AG09309 (cell line): ENCODE results near the gene SNX7.
A peak's percentile ranks its signal among the peaks of the same experiment; 100 is the strongest.

Experiments
- DNase-seq: peaks from one replicate; pipeline ENCODE4 v3.0.0-alpha.2; 2010; ENCODE audit warnings: low read depth
- H3K4me3 ChIP-seq: 2 replicates; pipeline ENCODE4 v1.5.1; 2011; ENCODE audit warnings: mild to moderate bottlenecking, low read depth, low read length, moderate library complexity; ENCODE audit not compliant: control insufficient read depth
- TF ChIP-seq, protein P1 (sequence below): IDR thresholded peaks from 2 replicates; pipeline ENCODE4 v1.5.1; 2011; ENCODE audit warnings: mild to moderate bottlenecking, low read depth, low read length, inconsistent platforms; ENCODE audit not compliant: insufficient read depth, control insufficient read depth; ENCODE audit errors: missing control alignments

SNX7 gene

DNA sequence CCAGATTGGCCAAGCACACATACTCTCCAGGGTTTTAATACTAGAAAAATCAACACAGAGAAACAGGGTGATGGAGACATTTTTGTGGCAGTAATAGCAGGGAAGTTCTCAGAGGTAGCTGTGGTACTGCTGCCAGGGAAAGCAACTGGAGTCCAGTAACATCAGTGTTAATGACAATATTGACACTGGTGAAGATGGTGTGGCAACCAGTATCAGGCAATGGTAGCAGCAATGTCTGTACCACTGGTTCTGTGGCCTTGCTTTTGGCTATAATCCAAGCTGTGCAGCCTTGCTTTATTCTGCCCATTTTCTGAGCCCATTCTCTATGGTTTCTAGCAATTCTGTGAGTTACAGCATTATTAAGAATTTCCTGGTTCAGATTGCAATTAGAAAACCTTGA, 1.6 kb upstream of the SNX7 start:
- TF ChIP-seq, protein P1, sequence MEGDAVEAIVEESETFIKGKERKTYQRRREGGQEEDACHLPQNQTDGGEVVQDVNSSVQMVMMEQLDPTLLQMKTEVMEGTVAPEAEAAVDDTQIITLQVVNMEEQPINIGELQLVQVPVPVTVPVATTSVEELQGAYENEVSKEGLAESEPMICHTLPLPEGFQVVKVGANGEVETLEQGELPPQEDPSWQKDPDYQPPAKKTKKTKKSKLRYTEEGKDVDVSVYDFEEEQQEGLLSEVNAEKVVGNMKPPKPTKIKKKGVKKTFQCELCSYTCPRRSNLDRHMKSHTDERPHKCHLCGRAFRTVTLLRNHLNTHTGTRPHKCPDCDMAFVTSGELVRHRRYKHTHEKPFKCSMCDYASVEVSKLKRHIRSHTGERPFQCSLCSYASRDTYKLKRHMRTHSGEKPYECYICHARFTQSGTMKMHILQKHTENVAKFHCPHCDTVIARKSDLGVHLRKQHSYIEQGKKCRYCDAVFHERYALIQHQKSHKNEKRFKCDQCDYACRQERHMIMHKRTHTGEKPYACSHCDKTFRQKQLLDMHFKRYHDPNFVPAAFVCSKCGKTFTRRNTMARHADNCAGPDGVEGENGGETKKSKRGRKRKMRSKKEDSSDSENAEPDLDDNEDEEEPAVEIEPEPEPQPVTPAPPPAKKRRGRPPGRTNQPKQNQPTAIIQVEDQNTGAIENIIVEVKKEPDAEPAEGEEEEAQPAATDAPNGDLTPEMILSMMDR, result no peak
- H3K4me3 ChIP-seq, result no peak overlapping the region
- DNase-seq, result no peak

DNA sequence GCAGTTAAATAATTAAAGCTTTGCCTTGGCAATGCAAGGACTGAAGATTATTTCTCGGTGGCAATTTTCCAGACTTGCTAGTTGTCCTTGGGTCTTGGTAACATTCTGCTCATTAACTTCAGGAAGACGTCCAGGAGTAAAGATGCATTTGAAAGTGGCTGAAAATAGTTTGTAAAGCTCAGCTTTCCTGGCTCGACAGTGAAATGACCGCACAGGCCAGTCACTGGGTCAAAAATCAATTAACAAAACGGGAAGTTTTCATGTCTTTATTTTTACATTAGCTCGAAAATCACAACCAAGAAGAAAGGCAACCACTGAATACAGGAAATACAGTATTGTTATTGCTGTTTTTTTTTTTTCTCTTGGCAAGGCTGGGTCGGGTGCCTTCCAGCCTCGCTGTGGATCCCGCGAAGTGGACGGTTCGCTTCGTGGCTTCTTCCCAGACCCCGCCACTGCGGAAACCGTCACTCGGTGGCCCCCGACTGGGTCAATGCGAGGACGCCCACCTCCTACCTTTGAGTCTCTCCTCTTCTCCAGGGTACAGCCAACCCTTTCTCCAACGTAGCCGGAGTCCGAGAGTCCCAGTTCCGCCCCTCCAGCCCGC, 479 bp upstream of the SNX7 start:
- no peak for DNase-seq
- TF ChIP-seq, protein P1, result no peak
- H3K4me3 ChIP-seq, result peak overlapping the region; percentile 76

GRCh38 chr1:98662356-98662670, 792 bp downstream of the SNX7 start:
- peak overlapping the region; percentile 76 for H3K4me3 ChIP-seq
- DNase-seq, result no peak
- TF ChIP-seq, protein P1, result no peak

DNA sequence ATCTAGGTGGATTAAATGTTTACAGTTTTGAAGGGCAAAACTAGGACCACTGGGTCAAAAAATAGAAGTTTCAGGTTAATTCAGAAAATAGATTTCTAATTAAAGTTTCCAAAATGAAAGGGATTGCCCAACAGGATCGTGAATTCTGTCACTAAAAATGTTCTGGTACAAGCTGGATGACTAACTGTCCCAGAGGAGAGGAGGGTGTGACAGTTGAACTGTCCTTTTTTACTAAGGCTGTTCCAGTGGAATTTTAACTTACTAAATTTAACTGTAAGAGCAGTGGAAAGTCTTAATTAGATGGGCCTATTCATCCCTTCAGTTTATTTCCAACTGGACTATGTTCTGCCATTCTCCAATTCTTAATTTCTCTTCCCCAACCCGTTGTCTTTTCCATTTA, 7.2 kb downstream of the SNX7 start:
- no peak for DNase-seq
- H3K4me3 ChIP-seq, result no peak overlapping the region
- TF ChIP-seq, protein P1, result no peak

DNA sequence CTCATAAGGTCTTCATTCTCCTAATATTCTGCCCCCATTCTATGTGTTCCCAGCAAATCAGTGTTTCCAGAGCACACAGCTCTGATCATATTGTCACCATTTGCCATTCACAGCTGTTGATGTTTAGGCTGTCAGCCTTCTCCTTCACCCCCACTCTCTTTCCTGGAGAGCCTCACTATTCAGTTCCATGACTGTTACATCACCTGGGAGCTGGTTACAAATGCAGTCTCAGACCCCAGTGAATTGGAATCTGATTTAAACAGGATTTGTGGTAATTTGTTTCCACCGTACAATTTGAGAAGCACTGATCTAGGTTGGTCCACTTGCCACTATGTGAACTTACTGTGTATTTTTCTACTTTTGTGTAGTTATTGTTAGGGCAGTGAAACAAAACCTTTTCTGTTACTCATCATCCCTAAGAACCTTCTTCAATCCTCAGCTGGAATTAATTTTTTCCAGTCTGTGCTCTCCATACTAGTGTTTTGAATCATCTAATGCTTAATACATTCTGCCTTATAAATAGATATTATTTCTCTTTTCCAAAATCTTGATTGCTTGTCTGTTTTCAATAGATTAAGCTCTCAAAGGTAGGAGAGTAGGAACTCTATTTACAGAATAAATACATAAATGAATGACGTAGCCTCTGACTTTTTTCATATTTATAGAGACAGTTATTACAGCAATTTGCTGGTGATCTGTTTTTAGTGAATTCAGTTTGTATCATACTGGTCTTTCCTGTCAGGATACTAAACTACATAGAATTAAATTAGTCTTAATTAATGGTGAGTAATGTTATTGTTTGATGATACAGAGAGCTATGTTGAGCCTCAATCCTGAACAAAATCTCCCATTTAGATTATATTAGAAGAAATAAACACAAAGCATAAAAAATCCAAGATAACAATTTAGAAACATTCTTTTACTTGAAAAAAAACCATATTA, 8.1 kb downstream of the SNX7 start:
- no peak for DNase-seq
- TF ChIP-seq, protein P1, result no peak
- no peak overlapping the region for H3K4me3 ChIP-seq

DNA sequence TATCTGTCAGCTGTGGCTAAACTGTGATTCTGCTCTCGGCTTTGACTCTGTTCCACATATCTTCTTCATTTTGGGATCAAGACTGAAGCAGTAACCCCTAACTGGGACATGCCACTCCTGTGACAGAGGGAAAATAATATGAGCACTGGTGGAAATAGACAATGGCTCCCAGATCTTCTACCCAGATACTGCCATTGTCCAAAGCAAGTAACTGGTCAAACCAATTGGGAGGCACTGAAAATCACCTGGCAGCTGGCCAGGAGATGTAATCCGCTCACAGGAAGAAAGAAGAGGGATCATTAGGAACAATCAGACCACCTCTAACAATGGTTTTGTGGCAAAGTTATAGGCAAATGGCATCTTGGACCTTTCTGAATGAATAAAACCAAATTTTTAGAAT, 10.7 kb downstream of the SNX7 start:
- TF ChIP-seq, protein P1, result no peak
- DNase-seq, result no peak
- no peak overlapping the region for H3K4me3 ChIP-seq
